Prostate gland (tissue), 2 donors: ENCODE results near the gene SORBS2. TPM values are rescaled to one million over a fixed set of nuclear protein-coding genes. Genes with fewer than 3 reads are reported as not detected.
"Not testable (repeated sequence)": the region's sequence is repeated elsewhere in the genome, so short reads cannot be mapped to it uniquely, and the experiment has no call there.

Experiments
- DNase-seq: peaks from one replicate; pipeline ENCODE4 v3.0.0-alpha.2; 2019; ENCODE audit warnings: low spot score
- H3K27ac ChIP-seq, 2 donors: fragments of 200-600 bp; sonication (generic); 2 replicates each; pipeline ENCODE4 v1.5.1; 2017 to 2019
- H3K27me3 ChIP-seq: fragments of 200-600 bp; sonication (generic); replicated peaks from 2 replicates; pipeline ENCODE4 v1.5.1; 2019; ENCODE audit not compliant: insufficient read depth
- H3K36me3 ChIP-seq, 2 donors: fragments of 200-600 bp; sonication (generic); 1 replicate in 1 of 2; 2 replicates in 1 of 2; pipeline versions ENCODE4 v1.5.1 to v1.8.1; 2017 to 2019
- H3K4me1 ChIP-seq: fragments of 200-600 bp; sonication (generic); replicated peaks from 2 replicates; pipeline ENCODE4 v1.5.1; 2019
- H3K4me3 ChIP-seq, 2 donors: fragments of 200-600 bp; sonication (generic); 2 replicates each; pipeline ENCODE4 v1.5.1; 2017 to 2019
- H3K9me3 ChIP-seq: fragments of 200-600 bp; sonication (generic); 2 replicates; pipeline ENCODE4 v1.5.1; 2017
- CTCF ChIP-seq, 4 experiments: fragments of 200-600 bp in 2 of 4; fragments of 450-650 bp in 2 of 4; sonication (generic) in 2 of 4; IDR thresholded peaks; 1 replicate in 3 of 4; 2 replicates in 1 of 4; pipeline ENCODE4 v1.5.1; 2016 to 2019; ENCODE audit warnings: antibody characterized with exemption in 4 of 4, mild to moderate bottlenecking in 2 of 4, moderate library complexity in 2 of 4
- POLR2A ChIP-seq: fragments of 450-650 bp; IDR thresholded peaks from one replicate; pipeline ENCODE4 v1.6.1; 2016; ENCODE audit warnings: antibody characterized with exemption, mild to moderate bottlenecking
- POLR2AphosphoS5 ChIP-seq: sonication (generic); formaldehyde crosslinking; IDR thresholded peaks from one replicate; pipeline ENCODE4 v1.6.1; 2017; ENCODE audit warnings: antibody characterized with exemption
- WGBS: methylation state at CpG from one replicate; pipeline ENCODE4 v1.1.5; 2018; 5-methylcytosine and 5-hydroxymethylcytosine counted together
- intact Hi-C: fragments of 100-400 bp; cut with DNase I; formaldehyde crosslinking; loops from one replicate; pipeline ENCODE4 v1.14.2; 2022
- total RNA-seq, 2 donors: library from RNA; depleted of rRNA; stranded (reverse); fragments of >200 nt; gene quantifications; one replicate each; pipeline ENCODE4 v1.1.0, GENCODE V29; 2016

The SORBS2 gene
- total RNA-seq, 2 donors from 2014 or later, result 175 to 242 TPM

GRCh38 chr4:185711726-185712125 lies 100.3 kb downstream of the SORBS2 start:
- H3K36me3 ChIP-seq, result no peaks in the 10 kb centered on the region
- H3K9me3 ChIP-seq, result no peaks in the 10 kb centered on the region
- H3K27ac ChIP-seq, result no peak overlapping the region
- 97% methylated on average over 4 of the region's 4 CpGs for WGBS
- no peak for TF ChIP-seq CTCF (IDR thresholded peaks at IDR 0.05)
- no peak for TF ChIP-seq POLR2A
- DNase-seq, result no peak
- H3K4me1 ChIP-seq, result peaks cover 3% of the 10 kb centered on the region
- intact Hi-C loops, result no loop called here
- no peak overlapping the region for H3K4me3 ChIP-seq
- no peaks in the 10 kb centered on the region for H3K27me3 ChIP-seq

- Histone ChIP-seq H3K9me3 (no peaks in the 10 kb centered on the region), H3K36me3 (no peaks in the 10 kb centered on the region), H3K27me3 (no peaks in the 10 kb centered on the region), H3K27ac (peak overlapping the region in 1 of 2 donors; percentile 42), H3K4me1 (peaks cover 3% of the 10 kb centered on the region), H3K4me3 (no peak overlapping the region)
- intact Hi-C loops, result no loop called here
- no peak for TF ChIP-seq CTCF (IDR thresholded peaks at IDR 0.05)
- TF ChIP-seq POLR2AphosphoS5, result no peak
- no peak for TF ChIP-seq POLR2A
- DNase-seq, result no peak
- WGBS, result 71% methylated on average over 11 of the region's 11 CpGs
These were observed 101.5 kb downstream of the SORBS2 start for GRCh38 chr4:185710487-185710995.

GRCh38 chr4:185709802-185710486 lies 102.0 kb downstream of the SORBS2 start:
- peak overlapping the region in 1 of 2 donors; percentile 42 for H3K27ac ChIP-seq
- no peak for TF ChIP-seq POLR2AphosphoS5
- no peak for TF ChIP-seq POLR2A
- no peak for TF ChIP-seq CTCF (IDR thresholded peaks at IDR 0.05)
- H3K36me3 ChIP-seq, result no peaks in the 10 kb centered on the region
- no peak for DNase-seq
- intact Hi-C loops, result no loop called here
- H3K27me3 ChIP-seq, result no peaks in the 10 kb centered on the region
- WGBS, result 54% methylated on average over 8 of the region's 8 CpGs
- peaks cover 3% of the 10 kb centered on the region for H3K4me1 ChIP-seq
- H3K9me3 ChIP-seq, result no peaks in the 10 kb centered on the region
- H3K4me3 ChIP-seq, result no peak overlapping the region

- peaks cover 3% of the 10 kb centered on the region for H3K4me1 ChIP-seq
- H3K36me3 ChIP-seq, result no peaks in the 10 kb centered on the region
- H3K27ac ChIP-seq, result peak overlapping the region in 1 of 2 donors; percentile 34
- 55% methylated on average over 3 of the region's 3 CpGs for WGBS
- no peaks in the 10 kb centered on the region for H3K27me3 ChIP-seq
- H3K4me3 ChIP-seq, result no peak overlapping the region
- TF ChIP-seq CTCF (IDR thresholded peaks at IDR 0.05) (no peak), POLR2AphosphoS5 (peak; percentile 9)
- no peaks in the 10 kb centered on the region for H3K9me3 ChIP-seq
- no peak for DNase-seq
- intact Hi-C loops, result no loop called here
These were observed 103.6 kb downstream of the SORBS2 start for GRCh38 chr4:185708348-185708747.

GRCh38 chr4:185707622-185708021 lies 104.4 kb downstream of the SORBS2 start:
- H3K4me3 ChIP-seq, H3K27me3 ChIP-seq, H3K36me3 ChIP-seq, H3K4me1 ChIP-seq, DNase-seq, H3K9me3 ChIP-seq, intact Hi-C loops: not testable (repeated sequence)
- H3K27ac ChIP-seq, result peak overlapping the region in 1 of 2 donors; percentile 38
- 72% methylated on average over 4 of the region's 4 CpGs for WGBS
